SK-N-SH (cell line): ENCODE results near the gene ZBTB46. TPM values are rescaled to one million over a fixed set of nuclear protein-coding genes. Genes with fewer than 3 reads are reported as not detected.

ENCODE experiments used
- CTCF ChIA-PET: fragments of 300-600, 350-600 bp; formaldehyde crosslinking; extraction: SDS; loops from one replicate; lab custom pipeline; 2021; lab: Yijun Ruan, JAX
- POLR2A ChIA-PET: fragments of 350-600 bp; sonication (Branson Sonifier 250); formaldehyde crosslinking; extraction: SDS; loops from one replicate; lab custom pipeline; 2020; ENCODE audit warnings: antibody characterized with exemption, inconsistent platforms; lab: Yijun Ruan, JAX
- DNase-seq: peaks from one replicate; pipeline ENCODE4 v3.0.0; 2012
- H2AFZ ChIP-seq: fragments of 200-600 bp; sonication (generic); 2 replicates; pipeline ENCODE4 v1.8.1; 2016; ENCODE audit warnings: antibody characterized with exemption, mild to moderate bottlenecking, low read depth
- H3F3A ChIP-seq: fragments of 200-600 bp; sonication (generic); replicated peaks from 2 replicates; pipeline ENCODE3; 2016; ENCODE audit warnings: antibody characterized with exemption, mild to moderate bottlenecking; ENCODE audit not compliant: insufficient read depth
- H3K27ac ChIP-seq, 2 experiments: fragments of 200-500 bp in 1 of 2; fragments of 200-600 bp in 1 of 2; sonication (Bioruptor generic) in 1 of 2; sonication (generic), shearing (Covaris generic) in 1 of 2; 2 replicates each; pipeline versions ENCODE4 v1.5.1 to v1.6.1; 2014 to 2016; ENCODE audit warnings: low read depth in 2 of 2, inconsistent platforms in 1 of 2, low read length in 1 of 2, mild to moderate bottlenecking in 1 of 2, mixed read lengths in 1 of 2
- H3K27me3 ChIP-seq: fragments of 200-600 bp; sonication (generic), shearing (Covaris generic); 2 replicates; pipeline ENCODE4 v1.6.1; 2016; ENCODE audit warnings: mixed run types; ENCODE audit not compliant: insufficient read depth
- H3K36me3 ChIP-seq, 2 experiments: fragments of 200-500 bp in 1 of 2; fragments of 200-600 bp in 1 of 2; sonication (Bioruptor generic) in 1 of 2; sonication (generic) in 1 of 2; replicated peaks in 1 of 2; 2 replicates each; pipeline versions ENCODE3 to v1.5.1; 2014 to 2016; ENCODE audit warnings: low read length in 1 of 2, mild to moderate bottlenecking in 1 of 2; ENCODE audit not compliant: insufficient read depth in 2 of 2, control insufficient read depth in 1 of 2
- H3K4me1 ChIP-seq, 2 experiments: fragments of 200-500 bp in 1 of 2; fragments of 200-600 bp in 1 of 2; sonication (Bioruptor generic) in 1 of 2; sonication (generic), shearing (Covaris generic) in 1 of 2; 2 replicates each; pipeline versions ENCODE4 v1.5.1 to v1.6.1; 2014 to 2016; ENCODE audit warnings: low read depth in 1 of 2, low read length in 1 of 2, mixed run types in 1 of 2; ENCODE audit not compliant: insufficient read depth in 2 of 2, control insufficient read depth in 1 of 2
- H3K4me2 ChIP-seq: fragments of 200-600 bp; sonication (generic), shearing (Covaris generic); 2 replicates; pipeline ENCODE4 v1.6.1; 2017; ENCODE audit warnings: mixed run types
- H3K4me3 ChIP-seq, 2 experiments: fragments of 200-500 bp in 1 of 2; fragments of 200-600 bp in 1 of 2; sonication (Bioruptor generic) in 1 of 2; sonication (generic), shearing (Covaris generic) in 1 of 2; 2 replicates each; pipeline versions ENCODE4 v1.5.1 to v1.8.1; 2014 to 2016; ENCODE audit warnings: low read depth in 2 of 2, inconsistent platforms in 1 of 2, low read length in 1 of 2, mild to moderate bottlenecking in 1 of 2, mixed read lengths in 1 of 2, moderate library complexity in 1 of 2
- H3K79me2 ChIP-seq: fragments of 200-600 bp; sonication (generic); 2 replicates; pipeline ENCODE4 v1.8.1; 2017; ENCODE audit warnings: mild to moderate bottlenecking; ENCODE audit not compliant: insufficient read depth
- H3K9ac ChIP-seq: fragments of 200-600 bp; sonication (generic); 2 replicates; pipeline ENCODE4 v1.6.1; 2017; ENCODE audit warnings: mixed run types
- H3K9me2 ChIP-seq: fragments of 200-600 bp; sonication (generic); 2 replicates; pipeline ENCODE4 v1.6.1; 2017; ENCODE audit warnings: mixed run types
- H3K9me3 ChIP-seq: fragments of 200-600 bp; sonication (generic); 2 replicates; pipeline ENCODE4 v1.6.1; 2017; ENCODE audit warnings: mixed run types, mild to moderate bottlenecking, moderate library complexity
- H4K20me1 ChIP-seq: fragments of 200-600 bp; sonication (generic); 2 replicates; pipeline ENCODE4 v1.6.1; 2017; ENCODE audit warnings: mild to moderate bottlenecking, mixed run types; ENCODE audit not compliant: insufficient read depth
- CHD2 ChIP-seq: fragments of 150-350 bp; IDR thresholded peaks from 2 replicates; pipeline ENCODE4 v1.6.1; 2018; ENCODE audit warnings: low read length; ENCODE audit not compliant: partially characterized antibody
- EP300 ChIP-seq, 2 experiments: IDR thresholded peaks; 2 replicates each; pipeline versions ENCODE4 v1.4.0 to v1.6.1; 2012; ENCODE audit warnings: borderline replicate concordance in 1 of 2, low read depth in 1 of 2, low read length in 1 of 2
- FOSL2 ChIP-seq: IDR thresholded peaks from 2 replicates; pipeline ENCODE4 v1.4.0; 2012; ENCODE audit warnings: low read depth, mild to moderate bottlenecking, moderate library complexity, borderline replicate concordance
- FOXJ3 ChIP-seq: sonication (generic); formaldehyde crosslinking; IDR thresholded peaks from 2 replicates; pipeline ENCODE4 v1.5.1; 2020; ENCODE audit warnings: mild to moderate bottlenecking, missing genetic modification reagents
- FOXM1 ChIP-seq: IDR thresholded peaks from 2 replicates; pipeline ENCODE4 v1.4.0; 2012; ENCODE audit warnings: low read depth, mild to moderate bottlenecking
- GABPA ChIP-seq: IDR thresholded peaks from 2 replicates; pipeline ENCODE4 v1.4.0; 2012; ENCODE audit warnings: low read depth, mild to moderate bottlenecking
- GATA2 ChIP-seq: sonication (generic); formaldehyde crosslinking; IDR thresholded peaks from 2 replicates; pipeline ENCODE4 v1.5.0; 2020; ENCODE audit warnings: mild to moderate bottlenecking, missing genetic modification reagents
- JUND ChIP-seq: IDR thresholded peaks from 2 replicates; pipeline ENCODE4 v1.4.0; 2012
- MEF2A ChIP-seq: IDR thresholded peaks from 2 replicates; pipeline ENCODE4 v1.4.0; 2012; ENCODE audit warnings: low read depth, borderline replicate concordance
- MXI1 ChIP-seq: IDR thresholded peaks from 2 replicates; pipeline ENCODE4 v1.6.1; 2012; ENCODE audit warnings: mild to moderate bottlenecking, low read depth, low read length, improper control_type of control experiment
- NFIC ChIP-seq: IDR thresholded peaks from 2 replicates; pipeline ENCODE4 v1.4.0; 2012; ENCODE audit warnings: borderline replicate concordance
- NRF1 ChIP-seq: IDR thresholded peaks from 2 replicates; pipeline ENCODE4 v1.6.1; 2012; ENCODE audit warnings: low read depth, mild to moderate bottlenecking, low read length
- POLR2AphosphoS5 ChIP-seq: IDR thresholded peaks from 2 replicates; pipeline ENCODE4 v1.6.1; 2012; ENCODE audit warnings: low read depth, low read length
- RAD21 ChIP-seq: IDR thresholded peaks from 2 replicates; pipeline ENCODE4 v1.6.1; 2012; ENCODE audit warnings: mild to moderate bottlenecking, low read length
- RCOR1 ChIP-seq: fragments of 150-350 bp; IDR thresholded peaks from 2 replicates; pipeline ENCODE4 v1.6.1; 2017; ENCODE audit warnings: antibody characterized with exemption, low read length
- RFX5 ChIP-seq: IDR thresholded peaks from 2 replicates; pipeline ENCODE4 v1.6.1; 2012; ENCODE audit warnings: mild to moderate bottlenecking, improper control_type of control experiment, low read length
- RXRA ChIP-seq: IDR thresholded peaks from 2 replicates; pipeline ENCODE4 v1.4.0; 2012; ENCODE audit warnings: low read depth, mild to moderate bottlenecking, borderline replicate concordance
- SIN3A ChIP-seq: IDR thresholded peaks from 2 replicates; pipeline ENCODE4 v1.6.1; 2012; ENCODE audit warnings: low read depth, mild to moderate bottlenecking, low read length, moderate library complexity, borderline replicate concordance
- TAF1 ChIP-seq: IDR thresholded peaks from 2 replicates; pipeline ENCODE4 v1.6.1; 2012; ENCODE audit warnings: low read depth, mild to moderate bottlenecking, low read length, moderate library complexity, borderline replicate concordance
- TCF12 ChIP-seq: IDR thresholded peaks from 2 replicates; pipeline ENCODE4 v1.4.0; 2012
- YY1 ChIP-seq: IDR thresholded peaks from 2 replicates; pipeline ENCODE4 v1.4.0; 2012; ENCODE audit warnings: low read depth, mild to moderate bottlenecking
- WGBS: methylation state at CpG from one replicate; pipeline ENCODE4 v1.1.6; 2017; ENCODE audit warnings: low lambda C conversion rate; 5-methylcytosine and 5-hydroxymethylcytosine counted together
- polyA plus RNA-seq, 3 experiments: library from polyadenylated mRNA; depleted of rRNA; stranded (reverse); fragments of >200 nt; gene quantifications; 2 replicates each; pipeline ENCODE4 v1.2.3, GENCODE V29; 2012
- TF ChIP-seq, protein P1 (sequence below): IDR thresholded peaks from 2 replicates; pipeline ENCODE4 v1.4.0; 2012; ENCODE audit warnings: low read depth
- TF ChIP-seq, protein P2 (sequence below): IDR thresholded peaks from 2 replicates; pipeline ENCODE4 v1.4.0; 2012; ENCODE audit warnings: low read depth, borderline replicate concordance
- TF ChIP-seq, protein P3 (sequence below): fragments of 150-350 bp; IDR thresholded peaks from 2 replicates; pipeline ENCODE4 v1.6.1; 2017; ENCODE audit warnings: antibody characterized with exemption, low read length, low read depth, borderline replicate concordance
- TF ChIP-seq, protein P4 (sequence below): fragments of 150-350 bp; IDR thresholded peaks from 2 replicates; pipeline ENCODE4 v1.6.1; 2016; ENCODE audit warnings: mild to moderate bottlenecking, low read depth, low read length
- TF ChIP-seq, protein P5 (sequence below): IDR thresholded peaks from 2 replicates; pipeline ENCODE4 v1.4.0; 2012; ENCODE audit warnings: low read depth, borderline replicate concordance
- TF ChIP-seq, protein P6 (sequence below): fragments of 200-600 bp; sonication (generic); IDR thresholded peaks from 2 replicates; pipeline ENCODE4 v1.6.1; 2017; ENCODE audit warnings: antibody characterized with exemption, mild to moderate bottlenecking, moderate library complexity

The ZBTB46 gene
- polyA plus RNA-seq, 1 of the 3 experiments (the other 2 are of a cell fraction) = 0.15 TPM

DNA sequence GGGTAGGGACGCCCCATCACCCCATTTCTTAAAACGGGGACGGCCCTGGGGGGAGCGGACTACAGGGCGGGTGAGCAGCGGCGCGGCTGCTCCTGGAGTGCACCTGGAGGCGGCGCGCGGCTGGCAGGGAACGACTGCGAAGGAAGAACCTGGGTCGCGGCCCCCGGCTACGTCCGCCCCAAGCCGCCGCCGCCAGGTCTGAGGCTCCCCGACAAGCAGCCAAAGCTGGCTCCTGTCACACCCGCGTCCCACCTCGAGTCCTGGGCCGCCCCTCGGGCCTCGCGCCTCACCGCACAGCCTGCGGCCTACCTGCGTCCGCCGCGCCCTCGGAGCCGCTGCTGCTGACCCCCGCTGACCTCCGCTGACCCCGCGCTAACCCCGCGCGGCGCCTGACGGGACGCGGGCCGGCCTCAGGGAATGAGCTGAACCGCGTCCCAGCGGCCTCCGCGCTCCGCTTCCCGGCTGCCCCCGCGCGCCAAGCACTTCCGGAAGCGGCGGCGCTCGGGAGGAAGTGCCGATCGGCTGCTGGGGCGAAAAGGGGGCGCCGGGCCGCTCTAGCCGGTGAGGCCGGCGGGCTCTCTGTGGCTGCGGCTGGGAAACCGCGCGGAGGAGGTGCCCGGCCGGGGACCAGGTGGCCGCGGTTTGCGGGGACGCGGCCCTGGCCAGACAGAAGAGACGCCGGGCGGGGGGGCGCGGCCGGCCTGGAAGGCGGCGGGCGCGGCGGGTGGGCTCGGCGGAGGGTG is 123.3 kb downstream of the ZBTB46 start, which contains the start of the genes ARFRP1 and ZGPAT:
Gene ARFRP1, minus strand, starts transcription at position 419 of the 743 bp plus-strand sequence. CDS start 885 bp downstream, outside the sequence.
Gene ZGPAT, plus strand, starts transcription at position 482 of the 743 bp plus-strand sequence. CDS start 542 bp downstream, outside the sequence.
- ChIA-PET POLR2A (interaction anchor here (0.6 to 2.6 kb wide), 10 partner anchors 10 to 272 kb away, joined by 3 to 22 read pairs (median 4); partner anchors contain the start of genes RTEL1, SAMD10, STMN3 and TNFRSF6B), CTCF (interaction anchor here (0.9 to 1.6 kb wide), 5 partner anchors 14 to 272 kb away, joined by 3 to 4 read pairs (median 3); no protein-coding TSS in a partner anchor)
- Histone ChIP-seq H3K36me3 (peaks cover 43 to 53% of the 10 kb centered on the region in 2 experiments), H3K27ac (peak within 1 kb of the TSS; percentile 65 to 71), H3K27me3 (no peaks in the 10 kb centered on the region), H4K20me1 (0 out of 2 replicates have a peak, but pooled peaks cover 1% of the 10 kb centered on the region), H3K4me2 (peak within 1 kb of the TSS; percentile 92), H3K9me2 (no peaks in the 10 kb centered on the region), H3K4me3 (peak within 1 kb of the TSS; percentile 70 to 90), H2AFZ (no peak within 1 kb of the TSS), H3K9me3 (peaks cover 7% of the 10 kb centered on the region), H3F3A (peaks cover 4% of the 10 kb centered on the region), H3K9ac (peak within 1 kb of the TSS; percentile 89), H3K4me1 (peaks cover 0 to 20% of the 10 kb centered on the region in 2 experiments; a peak in 1 of 4 replicates), H3K79me2 (peaks cover 79% of the 10 kb centered on the region)
- peak; percentile 96 for DNase-seq
- under 1% methylated on average over 44 of the region's 98 CpGs for WGBS
- TF ChIP-seq MXI1 (peak; percentile 56), YY1 (0 out of 2 replicates have a peak, but pooled peaks have one; percentile 44), RFX5 (no peak), RCOR1 (no peak), FOXM1 (0 out of 2 replicates have a peak, but pooled peaks have one; percentile 23), FOSL2 (no peak), MEF2A (no peak), TAF1 (peak; percentile 36; the same call in 1 of the 2 replicates), NRF1 (no peak), RAD21 (no peak), GATA2 (no peak), JUND (no peak), GABPA (peak; percentile 88), FOXJ3 (CRISPR knock-in tag) (no peak), EP300 (IDR thresholded peaks at IDR 0.05; ENCODE audit: borderline replicate concordance in 1 of 2, low read depth in 1 of 2, low read length in 1 of 2) (no peak), POLR2AphosphoS5 (peak; percentile 65), RXRA (peak; percentile 94; the same call in 1 of the 2 replicates), CHD2 (peak; percentile 87), TCF12 (no peak; the same call in 1 of the 2 replicates), SIN3A (peak; percentile 47; the same call in 1 of the 2 replicates), NFIC (no peak)
- TF ChIP-seq, protein P1, sequence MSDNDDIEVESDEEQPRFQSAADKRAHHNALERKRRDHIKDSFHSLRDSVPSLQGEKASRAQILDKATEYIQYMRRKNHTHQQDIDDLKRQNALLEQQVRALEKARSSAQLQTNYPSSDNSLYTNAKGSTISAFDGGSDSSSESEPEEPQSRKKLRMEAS = peak; percentile 76
- TF ChIP-seq, protein P2, sequence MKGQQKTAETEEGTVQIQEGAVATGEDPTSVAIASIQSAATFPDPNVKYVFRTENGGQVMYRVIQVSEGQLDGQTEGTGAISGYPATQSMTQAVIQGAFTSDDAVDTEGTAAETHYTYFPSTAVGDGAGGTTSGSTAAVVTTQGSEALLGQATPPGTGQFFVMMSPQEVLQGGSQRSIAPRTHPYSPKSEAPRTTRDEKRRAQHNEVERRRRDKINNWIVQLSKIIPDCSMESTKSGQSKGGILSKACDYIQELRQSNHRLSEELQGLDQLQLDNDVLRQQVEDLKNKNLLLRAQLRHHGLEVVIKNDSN = no peak
- TF ChIP-seq, protein P3, sequence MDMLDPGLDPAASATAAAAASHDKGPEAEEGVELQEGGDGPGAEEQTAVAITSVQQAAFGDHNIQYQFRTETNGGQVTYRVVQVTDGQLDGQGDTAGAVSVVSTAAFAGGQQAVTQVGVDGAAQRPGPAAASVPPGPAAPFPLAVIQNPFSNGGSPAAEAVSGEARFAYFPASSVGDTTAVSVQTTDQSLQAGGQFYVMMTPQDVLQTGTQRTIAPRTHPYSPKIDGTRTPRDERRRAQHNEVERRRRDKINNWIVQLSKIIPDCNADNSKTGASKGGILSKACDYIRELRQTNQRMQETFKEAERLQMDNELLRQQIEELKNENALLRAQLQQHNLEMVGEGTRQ = no peak
- TF ChIP-seq, protein P4, sequence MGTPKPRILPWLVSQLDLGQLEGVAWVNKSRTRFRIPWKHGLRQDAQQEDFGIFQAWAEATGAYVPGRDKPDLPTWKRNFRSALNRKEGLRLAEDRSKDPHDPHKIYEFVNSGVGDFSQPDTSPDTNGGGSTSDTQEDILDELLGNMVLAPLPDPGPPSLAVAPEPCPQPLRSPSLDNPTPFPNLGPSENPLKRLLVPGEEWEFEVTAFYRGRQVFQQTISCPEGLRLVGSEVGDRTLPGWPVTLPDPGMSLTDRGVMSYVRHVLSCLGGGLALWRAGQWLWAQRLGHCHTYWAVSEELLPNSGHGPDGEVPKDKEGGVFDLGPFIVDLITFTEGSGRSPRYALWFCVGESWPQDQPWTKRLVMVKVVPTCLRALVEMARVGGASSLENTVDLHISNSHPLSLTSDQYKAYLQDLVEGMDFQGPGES = no peak
- TF ChIP-seq, protein P5, sequence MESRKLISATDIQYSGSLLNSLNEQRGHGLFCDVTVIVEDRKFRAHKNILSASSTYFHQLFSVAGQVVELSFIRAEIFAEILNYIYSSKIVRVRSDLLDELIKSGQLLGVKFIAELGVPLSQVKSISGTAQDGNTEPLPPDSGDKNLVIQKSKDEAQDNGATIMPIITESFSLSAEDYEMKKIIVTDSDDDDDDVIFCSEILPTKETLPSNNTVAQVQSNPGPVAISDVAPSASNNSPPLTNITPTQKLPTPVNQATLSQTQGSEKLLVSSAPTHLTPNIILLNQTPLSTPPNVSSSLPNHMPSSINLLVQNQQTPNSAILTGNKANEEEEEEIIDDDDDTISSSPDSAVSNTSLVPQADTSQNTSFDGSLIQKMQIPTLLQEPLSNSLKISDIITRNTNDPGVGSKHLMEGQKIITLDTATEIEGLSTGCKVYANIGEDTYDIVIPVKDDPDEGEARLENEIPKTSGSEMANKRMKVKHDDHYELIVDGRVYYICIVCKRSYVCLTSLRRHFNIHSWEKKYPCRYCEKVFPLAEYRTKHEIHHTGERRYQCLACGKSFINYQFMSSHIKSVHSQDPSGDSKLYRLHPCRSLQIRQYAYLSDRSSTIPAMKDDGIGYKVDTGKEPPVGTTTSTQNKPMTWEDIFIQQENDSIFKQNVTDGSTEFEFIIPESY = no peak
- TF ChIP-seq, protein P6, sequence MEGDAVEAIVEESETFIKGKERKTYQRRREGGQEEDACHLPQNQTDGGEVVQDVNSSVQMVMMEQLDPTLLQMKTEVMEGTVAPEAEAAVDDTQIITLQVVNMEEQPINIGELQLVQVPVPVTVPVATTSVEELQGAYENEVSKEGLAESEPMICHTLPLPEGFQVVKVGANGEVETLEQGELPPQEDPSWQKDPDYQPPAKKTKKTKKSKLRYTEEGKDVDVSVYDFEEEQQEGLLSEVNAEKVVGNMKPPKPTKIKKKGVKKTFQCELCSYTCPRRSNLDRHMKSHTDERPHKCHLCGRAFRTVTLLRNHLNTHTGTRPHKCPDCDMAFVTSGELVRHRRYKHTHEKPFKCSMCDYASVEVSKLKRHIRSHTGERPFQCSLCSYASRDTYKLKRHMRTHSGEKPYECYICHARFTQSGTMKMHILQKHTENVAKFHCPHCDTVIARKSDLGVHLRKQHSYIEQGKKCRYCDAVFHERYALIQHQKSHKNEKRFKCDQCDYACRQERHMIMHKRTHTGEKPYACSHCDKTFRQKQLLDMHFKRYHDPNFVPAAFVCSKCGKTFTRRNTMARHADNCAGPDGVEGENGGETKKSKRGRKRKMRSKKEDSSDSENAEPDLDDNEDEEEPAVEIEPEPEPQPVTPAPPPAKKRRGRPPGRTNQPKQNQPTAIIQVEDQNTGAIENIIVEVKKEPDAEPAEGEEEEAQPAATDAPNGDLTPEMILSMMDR = no peak
